Cerebellar cortex (tissue), 1 donor: ENCODE results near the gene STX17.

Source experiments
- DNase-seq: peaks from one replicate; pipeline ENCODE4 v3.0.0-alpha.2; 2015; ENCODE audit warnings: low spot score

Gene STX17

GRCh38 chr9:99907208-99907532 lies 716 bp downstream of the STX17 start:
- no peak for DNase-seq

- no peak for DNase-seq
These were observed 5.1 kb downstream of the STX17 start for GRCh38 chr9:99911600-99911999.

GRCh38 chr9:99916650-99917049 lies 10.2 kb downstream of the STX17 start:
- DNase-seq: no peak

- no peak for DNase-seq
These were observed 11.7 kb downstream of the STX17 start for GRCh38 chr9:99918134-99918533.

GRCh38 chr9:99919930-99920329 lies 13.5 kb downstream of the STX17 start:
- DNase-seq: no peak

- DNase-seq: no peak
These were observed 15.6 kb downstream of the STX17 start for GRCh38 chr9:99921875-99922710.

- DNase-seq: no peak
These were observed 16.2 kb downstream of the STX17 start for GRCh38 chr9:99922711-99923030.

GRCh38 chr9:99925541-99925940 lies 19.1 kb downstream of the STX17 start:
- no peak for DNase-seq

- no peak for DNase-seq
These were observed 23.2 kb downstream of the STX17 start for GRCh38 chr9:99929652-99930051.

- no peak for DNase-seq
These were observed 24.8 kb downstream of the STX17 start for GRCh38 chr9:99931155-99931840.

- no peak for DNase-seq
These were observed 30.6 kb downstream of the STX17 start for GRCh38 chr9:99936947-99937587.

GRCh38 chr9:99947395-99947794 lies 40.9 kb downstream of the STX17 start:
- no peak for DNase-seq

GRCh38 chr9:99948482-99948881 lies 42.0 kb downstream of the STX17 start:
- no peak for DNase-seq

GRCh38 chr9:99948896-99949295 lies 42.4 kb downstream of the STX17 start:
- DNase-seq: no peak

GRCh38 chr9:99953861-99954507 lies 47.5 kb downstream of the STX17 start:
- DNase-seq: no peak

- DNase-seq: no peak
These were observed 48.4 kb downstream of the STX17 start for GRCh38 chr9:99954819-99955218.

GRCh38 chr9:99955606-99956005 lies 49.2 kb downstream of the STX17 start:
- no peak for DNase-seq

- DNase-seq: no peak
These were observed 56.3 kb downstream of the STX17 start for GRCh38 chr9:99962680-99963261.

- DNase-seq: no peak
These were observed 57.9 kb downstream of the STX17 start for GRCh38 chr9:99964336-99964735.

GRCh38 chr9:99966001-99966400 lies 59.5 kb downstream of the STX17 start:
- no peak for DNase-seq

- no peak for DNase-seq
These were observed 60.3 kb downstream of the STX17 start for GRCh38 chr9:99966716-99967115.

GRCh38 chr9:99967457-99967856 lies 61.0 kb downstream of the STX17 start:
- DNase-seq: no peak
